NCI-H146 treated with DMSO at 0.1 percent for 48 hours (cell line): Measurements from ENCODE around the gene ING5.
"Not testable (repeated sequence)": the region's sequence is repeated elsewhere in the genome, so short reads cannot be mapped to it uniquely, and the experiment has no call there.

ENCODE experiments used
- DNase-seq: peaks from one replicate; lab custom pipeline; 2025; ENCODE audit not compliant: unreplicated experiment; lab: John Stamatoyannopoulos, UW

Gene ING5

GRCh38 chr2:241703032-241703604 lies 1.3 kb downstream of the ING5 start:
- no peak for DNase-seq

GRCh38 chr2:241706537-241706936 lies 4.7 kb downstream of the ING5 start:
- DNase-seq: no peak

DNA sequence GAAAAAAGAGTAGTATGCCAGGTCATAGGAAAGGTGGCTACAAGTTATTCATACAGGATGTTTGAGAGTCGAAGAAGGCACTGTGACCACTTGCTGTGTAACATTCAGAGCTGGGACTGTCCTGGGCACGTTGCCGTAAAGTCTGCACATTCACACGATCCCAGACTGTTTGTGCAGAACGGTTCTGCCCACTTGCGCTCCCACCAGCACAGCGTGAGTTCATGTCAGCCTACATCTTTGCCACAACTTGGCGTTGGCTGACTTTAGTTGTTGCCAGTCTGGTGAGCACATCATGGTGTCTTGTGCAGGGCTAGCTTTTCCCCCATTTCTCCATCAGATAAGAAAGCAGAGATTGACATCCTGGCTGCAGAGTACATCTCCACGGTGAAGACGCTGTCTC lies 7.0 kb downstream of the ING5 start:
- no peak for DNase-seq

- DNase-seq: no peak
These were observed 17.3 kb downstream of the ING5 start for GRCh38 chr2:241719093-241719492.

- no peak for DNase-seq
These were observed 18.3 kb downstream of the ING5 start for GRCh38 chr2:241720099-241720498.

- DNase-seq: no peak
These were observed 18.7 kb downstream of the ING5 start for GRCh38 chr2:241720560-241720959.

- no peak for DNase-seq
These were observed 20.0 kb downstream of the ING5 start for GRCh38 chr2:241721852-241722251.

GRCh38 chr2:241722896-241723454 lies 21.1 kb downstream of the ING5 start:
- no peak for DNase-seq

DNA sequence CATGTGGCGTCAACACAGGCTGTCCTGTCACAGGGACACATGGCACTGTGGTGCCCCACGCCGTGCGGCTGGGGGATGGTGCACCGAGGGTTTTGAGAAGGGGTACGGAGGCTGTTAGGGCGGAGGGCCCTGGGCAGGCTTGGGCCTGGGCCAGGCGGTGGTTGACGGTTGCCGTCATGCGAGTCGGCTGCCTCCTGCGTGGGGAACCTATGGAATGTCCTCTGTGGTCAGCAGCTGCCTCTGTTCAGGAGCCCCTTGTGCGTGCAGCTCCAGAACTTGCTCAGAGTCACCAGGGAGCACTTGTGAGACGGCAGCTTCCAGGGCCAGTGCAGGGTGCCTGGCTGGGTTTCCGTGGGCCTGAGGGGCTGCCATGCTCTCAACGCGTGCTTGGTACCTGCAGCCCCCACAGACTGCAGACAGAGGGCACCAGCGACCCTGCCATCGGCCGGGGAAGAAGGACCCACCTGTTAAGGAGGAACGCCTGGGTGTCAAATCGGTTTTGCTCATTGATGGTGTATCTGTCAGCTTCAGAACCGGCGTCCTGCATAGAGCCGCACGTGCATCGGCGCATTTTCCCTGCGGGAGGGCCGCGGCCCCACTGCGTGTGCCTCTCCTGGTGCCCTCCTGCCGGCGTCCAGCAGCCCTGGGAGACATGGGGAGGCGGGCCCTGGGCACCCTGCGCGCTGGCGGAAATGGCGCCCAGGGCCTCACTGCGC lies 22.6 kb downstream of the ING5 start:
- DNase-seq: no peak

DNA sequence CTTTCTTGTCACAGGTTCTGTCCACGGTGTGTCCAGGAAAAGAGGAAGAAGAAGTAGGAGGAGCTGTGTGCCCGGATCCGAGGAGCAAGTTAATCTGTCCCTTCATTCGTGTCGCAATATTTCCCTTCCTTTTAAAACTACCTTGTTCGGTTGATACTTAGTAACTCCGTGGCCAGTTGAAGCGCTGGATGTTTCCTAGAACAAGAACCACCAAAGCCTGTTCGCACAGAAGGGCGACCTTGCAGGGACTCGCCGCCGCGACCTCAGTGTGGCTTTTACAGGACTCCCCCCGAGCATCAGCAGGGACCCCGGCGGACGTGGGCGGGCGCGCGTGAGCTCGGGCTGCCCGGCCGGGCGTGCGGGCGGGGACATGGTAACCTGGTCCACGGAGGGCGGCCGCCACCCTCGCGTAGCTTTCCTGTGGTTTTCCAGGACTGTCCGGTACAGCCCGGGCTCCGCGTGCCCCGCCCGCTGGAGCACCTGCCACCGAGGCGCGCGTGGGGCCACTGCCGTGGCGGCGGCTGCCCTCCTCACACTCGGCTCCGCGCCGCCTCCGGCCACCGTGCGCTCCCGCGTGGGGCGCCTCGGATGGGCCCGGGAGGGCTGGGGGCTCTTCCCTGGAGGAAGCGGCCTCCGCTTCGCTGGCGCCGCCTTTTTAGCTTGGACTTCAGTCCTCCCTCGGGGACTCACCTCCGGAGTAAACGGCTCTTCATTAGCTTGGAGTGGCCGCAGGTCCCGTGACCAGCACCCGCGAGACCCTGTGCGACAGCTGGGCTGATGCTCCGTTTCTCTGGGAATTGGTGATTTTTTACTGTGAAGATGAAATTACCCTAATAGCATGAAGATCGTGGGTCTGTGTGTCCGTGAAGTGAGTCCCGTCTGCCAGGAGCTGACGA lies 23.4 kb downstream of the ING5 start:
- no peak for DNase-seq

DNA sequence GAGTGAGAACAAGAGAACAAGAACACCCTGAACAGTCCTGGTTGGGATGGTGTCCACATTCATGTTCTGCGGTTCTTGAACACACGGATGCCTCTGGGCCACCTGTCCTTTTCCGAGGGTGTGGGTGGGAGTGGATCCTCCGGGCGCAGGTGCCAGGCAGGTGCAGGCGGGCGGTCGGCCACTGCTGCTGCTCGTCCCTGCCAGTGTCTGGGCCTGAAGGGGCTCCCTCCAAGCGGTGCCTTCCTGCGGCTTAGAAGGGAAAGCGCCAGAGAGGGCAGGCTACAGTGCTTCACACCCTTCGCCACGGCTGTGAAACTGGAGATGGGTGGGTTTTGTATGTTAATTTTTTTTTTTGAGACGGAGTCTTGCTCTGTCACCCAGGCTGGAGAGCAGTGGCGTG lies 24.6 kb downstream of the ING5 start:
- no peak for DNase-seq

DNA sequence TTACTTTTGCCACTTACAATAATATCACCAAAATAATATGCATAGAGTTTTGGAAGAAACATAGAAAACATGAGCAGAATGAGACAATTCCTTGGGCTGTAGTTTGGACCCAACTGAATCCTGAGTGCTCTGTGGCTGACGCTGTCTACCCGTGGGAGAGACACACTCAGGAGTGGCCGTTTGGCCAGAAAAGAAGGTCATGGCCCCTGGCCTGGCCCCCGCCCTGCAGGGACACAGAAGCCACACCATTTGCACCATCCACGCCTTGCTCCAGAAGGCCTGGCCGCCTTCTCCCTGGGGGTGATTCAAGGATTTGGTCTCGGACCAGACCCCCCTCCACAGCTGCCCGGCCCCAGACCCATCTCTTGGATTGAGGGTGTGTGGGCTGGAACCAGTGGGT lies 26.2 kb downstream of the ING5 start:
- no peak for DNase-seq

DNA sequence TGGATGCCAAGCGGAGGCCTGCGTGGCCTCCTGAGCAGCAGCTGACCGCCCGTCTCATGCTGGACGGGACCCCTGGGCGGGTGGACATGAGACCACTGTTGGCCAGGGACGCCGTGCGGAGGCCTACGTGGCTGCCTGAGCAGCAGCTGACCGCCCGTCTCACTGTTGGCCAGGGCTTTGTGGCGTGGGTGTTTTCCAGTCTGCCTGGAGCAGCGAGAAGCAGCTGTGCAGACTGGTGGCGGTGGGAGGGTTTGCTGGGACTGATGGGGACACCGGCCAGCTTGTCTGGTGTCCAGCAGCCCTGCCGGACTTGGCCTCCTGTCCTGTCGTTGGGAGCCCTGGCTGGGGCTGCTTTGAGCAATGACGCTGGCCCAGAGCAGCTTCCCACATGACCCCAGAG lies 26.8 kb downstream of the ING5 start:
- DNase-seq: no peak

DNA sequence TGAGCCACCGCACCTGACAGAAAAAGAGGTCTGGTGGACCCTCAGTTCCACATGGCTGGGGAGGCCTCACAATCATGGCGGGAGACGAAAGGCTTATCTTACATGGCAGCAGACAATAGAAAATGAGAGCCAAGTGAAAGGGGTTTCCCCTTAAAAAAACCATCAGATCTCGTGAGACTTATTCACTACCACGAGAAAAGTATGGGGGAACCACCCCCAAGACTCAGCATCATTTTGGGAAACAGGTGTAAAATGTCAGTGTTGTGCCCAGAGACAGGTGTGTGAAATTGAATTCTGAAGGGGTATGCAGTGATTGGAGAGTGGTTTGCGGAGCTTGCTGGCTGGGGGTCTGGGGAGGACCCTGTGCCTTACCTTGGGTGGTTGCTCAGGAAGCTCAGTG lies 28.0 kb downstream of the ING5 start:
- DNase-seq: no peak

GRCh38 chr2:241730671-241731293 lies 28.9 kb downstream of the ING5 start:
- no peak for DNase-seq

DNA sequence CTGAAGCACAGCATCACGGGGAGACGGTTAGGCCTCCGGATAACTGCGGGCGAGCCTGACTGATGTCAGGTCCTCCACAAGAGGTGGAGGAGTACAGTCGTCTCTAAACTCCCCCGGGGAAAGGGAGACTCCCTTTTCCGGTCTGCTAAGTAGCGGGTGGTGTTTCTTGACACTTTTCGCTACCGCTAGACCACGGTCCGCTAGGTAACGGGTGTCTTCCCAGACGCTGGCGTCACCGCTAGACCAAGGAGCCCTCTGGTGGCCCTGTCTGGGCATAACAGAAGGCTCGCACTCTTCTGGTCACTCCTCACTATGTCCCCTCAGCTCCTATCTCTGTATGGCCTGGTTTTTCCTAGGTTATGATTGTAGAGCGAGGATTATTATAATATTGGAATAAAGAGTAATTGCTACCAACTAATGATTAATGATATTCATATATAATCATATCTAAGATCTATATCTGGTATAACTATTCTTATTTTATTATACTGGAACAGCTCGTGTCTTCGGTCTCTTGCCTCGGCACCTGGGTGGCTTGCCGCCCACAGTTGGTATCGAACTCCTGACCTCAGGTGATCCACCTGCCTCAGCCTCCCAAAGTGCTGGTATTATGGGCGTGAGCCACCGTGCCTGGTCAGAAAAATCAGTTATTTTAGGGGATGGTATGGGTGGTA lies 30.8 kb downstream of the ING5 start:
- not testable (repeated sequence) for DNase-seq

- no peak for DNase-seq
These were observed 31.8 kb downstream of the ING5 start for GRCh38 chr2:241733391-241734207.

DNA sequence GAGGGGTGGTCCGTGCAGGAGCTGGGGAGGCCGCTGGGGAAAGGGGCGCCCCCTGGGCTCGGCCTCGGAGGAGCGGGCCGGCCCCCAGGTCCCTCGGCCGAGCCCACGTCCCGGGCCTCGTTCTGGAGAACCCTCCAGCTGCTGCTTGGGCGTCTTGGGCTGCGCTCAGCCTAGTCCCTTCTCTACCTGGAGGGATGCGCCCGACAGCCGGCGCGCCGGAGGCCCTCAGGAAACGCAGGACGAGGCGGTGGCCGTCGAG lies 32.3 kb downstream of the ING5 start:
- DNase-seq: no peak

DNA sequence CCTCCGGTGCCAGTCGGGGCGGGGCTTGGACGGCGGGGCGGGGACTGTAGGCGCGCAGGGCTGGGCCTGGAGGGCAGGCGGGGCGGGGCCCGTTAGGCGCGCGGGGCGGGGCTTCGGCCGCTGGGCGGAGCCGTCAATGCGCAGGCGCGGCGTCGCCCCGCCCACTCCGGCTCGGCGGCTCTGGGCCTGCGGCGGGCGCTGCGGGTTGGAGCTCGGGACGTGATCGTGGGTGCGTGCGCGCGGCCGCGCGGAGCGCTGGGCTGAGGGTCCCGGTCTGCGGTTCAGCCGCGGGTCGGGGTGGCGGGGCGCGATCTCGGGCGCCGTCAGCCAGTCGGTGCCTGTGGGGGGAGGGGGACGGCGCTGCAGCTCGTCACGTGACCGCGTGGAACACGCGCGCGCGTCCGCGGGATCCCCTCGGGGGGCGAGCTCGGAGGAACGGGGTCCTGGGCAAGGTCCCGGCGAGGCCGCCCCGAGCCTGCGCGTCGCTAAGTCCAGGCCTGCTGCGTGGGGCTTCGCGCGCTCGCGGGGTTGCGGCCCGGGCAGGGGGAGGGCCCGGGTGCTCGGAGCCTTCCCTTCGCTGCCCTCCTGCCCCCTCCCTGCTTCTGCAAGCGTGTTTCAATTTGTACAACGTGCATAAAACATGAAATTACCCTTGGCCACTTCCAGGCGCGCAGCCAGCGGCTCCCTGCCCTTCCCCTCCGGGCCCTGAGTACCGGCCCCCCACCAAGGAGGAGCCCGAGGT lies 32.8 kb downstream of the ING5 start, which contains the start of gene D2HGDH:
TSS of gene D2HGDH (plus strand) at position 164 of the 742 bp plus-strand sequence. CDS start 595 bp downstream, outside the sequence.
- peak; percentile 26 for DNase-seq
